ENCODE data around the gene GRM7. TPM values are rescaled to one million over a fixed set of nuclear protein-coding genes. Genes with fewer than 3 reads are reported as not detected.

Gene GRM7
- total RNA-seq, 1 donor from 2014 or later, result 0.06 TPM

- no peak for DNase-seq (ENCODE audit: extremely low read depth, low read depth, low spot score)
Observed at GRCh38 chr3:7562892-7563291, 702.0 kb downstream of the GRM7 start.

GRCh38 chr3:7565574-7565973, 704.7 kb downstream of the GRM7 start:
- DNase-seq (ENCODE audit: extremely low read depth, low read depth, low spot score), result no peak

GRCh38 chr3:7567160-7567559, 706.2 kb downstream of the GRM7 start:
- DNase-seq (ENCODE audit: extremely low read depth, low read depth, low spot score), result no peak

- no peak for DNase-seq (ENCODE audit: extremely low read depth, low read depth, low spot score)
Observed at GRCh38 chr3:7568526-7569184, 707.7 kb downstream of the GRM7 start.

- DNase-seq (ENCODE audit: extremely low read depth, low read depth, low spot score), result no peak
Observed at GRCh38 chr3:7573330-7573729, 712.4 kb downstream of the GRM7 start.

GRCh38 chr3:7574435-7574834, 713.5 kb downstream of the GRM7 start:
- DNase-seq (ENCODE audit: extremely low read depth, low read depth, low spot score), result no peak

GRCh38 chr3:7576071-7576470, 715.2 kb downstream of the GRM7 start:
- no peak for DNase-seq (ENCODE audit: extremely low read depth, low read depth, low spot score)

GRCh38 chr3:7576506-7576905, 715.6 kb downstream of the GRM7 start:
- no peak for DNase-seq (ENCODE audit: extremely low read depth, low read depth, low spot score)

GRCh38 chr3:7577513-7577912, 716.6 kb downstream of the GRM7 start:
- DNase-seq (ENCODE audit: extremely low read depth, low read depth, low spot score), result no peak

- no peak for DNase-seq (ENCODE audit: extremely low read depth, low read depth, low spot score)
Observed at GRCh38 chr3:7581831-7582230, 720.9 kb downstream of the GRM7 start.

GRCh38 chr3:7585052-7585451, 724.1 kb downstream of the GRM7 start:
- no peak for DNase-seq (ENCODE audit: extremely low read depth, low read depth, low spot score)

GRCh38 chr3:7588236-7588635, 727.3 kb downstream of the GRM7 start:
- DNase-seq (ENCODE audit: extremely low read depth, low read depth, low spot score), result no peak

GRCh38 chr3:7589526-7589925, 728.6 kb downstream of the GRM7 start:
- no peak for DNase-seq (ENCODE audit: extremely low read depth, low read depth, low spot score)

- DNase-seq (ENCODE audit: extremely low read depth, low read depth, low spot score), result no peak
Observed at GRCh38 chr3:7602297-7602696, 741.4 kb downstream of the GRM7 start.

GRCh38 chr3:7607083-7607482, 746.2 kb downstream of the GRM7 start:
- no peak for DNase-seq (ENCODE audit: extremely low read depth, low read depth, low spot score)

- no peak for DNase-seq (ENCODE audit: extremely low read depth, low read depth, low spot score)
Observed at GRCh38 chr3:7607676-7608075, 746.8 kb downstream of the GRM7 start.

GRCh38 chr3:7610634-7611033, 749.7 kb downstream of the GRM7 start:
- no peak for DNase-seq (ENCODE audit: extremely low read depth, low read depth, low spot score)

GRCh38 chr3:7615043-7615442, 754.1 kb downstream of the GRM7 start:
- DNase-seq (ENCODE audit: extremely low read depth, low read depth, low spot score), result no peak

- DNase-seq (ENCODE audit: extremely low read depth, low read depth, low spot score), result no peak
Observed at GRCh38 chr3:7618606-7619005, 757.7 kb downstream of the GRM7 start.

GRCh38 chr3:7620401-7620800, 759.5 kb downstream of the GRM7 start:
- DNase-seq (ENCODE audit: extremely low read depth, low read depth, low spot score), result no peak

GRCh38 chr3:7621046-7621630, 760.2 kb downstream of the GRM7 start:
- DNase-seq (ENCODE audit: extremely low read depth, low read depth, low spot score), result no peak

- DNase-seq (ENCODE audit: extremely low read depth, low read depth, low spot score), result no peak
Observed at GRCh38 chr3:7621651-7622050, 760.7 kb downstream of the GRM7 start.

- DNase-seq (ENCODE audit: extremely low read depth, low read depth, low spot score), result no peak
Observed at GRCh38 chr3:7625021-7625420, 764.1 kb downstream of the GRM7 start.

Measured in glomerular endothelial cell (primary cell).